IPS DF 4.7 (cell line): ENCODE results near the gene LRIG3.
"Not testable (repeated sequence)": the region's sequence is repeated elsewhere in the genome, so short reads cannot be mapped to it uniquely, and the experiment has no call there.

Experiments
- DNase-seq: peaks from one replicate; pipeline ENCODE4 v3.0.0-alpha.2; 2013; ENCODE audit warnings: low spot score; ENCODE audit errors: extremely low read depth

LRIG3 gene

GRCh38 chr12:58857206-58857605 lies 63.1 kb downstream of the LRIG3 start:
- DNase-seq = not testable (repeated sequence)

- DNase-seq = not testable (repeated sequence)
Measured at GRCh38 chr12:58855630-58856029, 64.7 kb downstream of the LRIG3 start.

- DNase-seq = no peak
Measured at GRCh38 chr12:58850826-58851225, 69.5 kb downstream of the LRIG3 start.

GRCh38 chr12:58847901-58848600 lies 72.3 kb downstream of the LRIG3 start:
- DNase-seq = no peak

- DNase-seq = no peak
Measured at GRCh38 chr12:58844161-58844560, 76.1 kb downstream of the LRIG3 start.

- DNase-seq = no peak
Measured at GRCh38 chr12:58841058-58841798, 79.1 kb downstream of the LRIG3 start.

GRCh38 chr12:58833853-58834252 lies 86.5 kb downstream of the LRIG3 start:
- DNase-seq = no peak

GRCh38 chr12:58832920-58833319 lies 87.4 kb downstream of the LRIG3 start:
- no peak for DNase-seq
